Tibial nerve (tissue), 4 donors: ENCODE results near the gene SRRM2. TPM values are rescaled to one million over a fixed set of nuclear protein-coding genes. Genes with fewer than 3 reads are reported as not detected.

ENCODE experiments used
- DNase-seq, 2 donors: peaks; one replicate each; pipeline ENCODE4 v3.0.0-alpha.2; 2019; ENCODE audit warnings: low spot score in 2 of 2
- H3K27ac ChIP-seq, 4 donors: fragments of 200-600 bp; sonication (generic) in 3 of 4; one replicate each; pipeline ENCODE4 v1.5.1; 2017 to 2019; ENCODE audit warnings: mild to moderate bottlenecking in 1 of 4
- H3K27me3 ChIP-seq, 2 donors: fragments of 200-600 bp; sonication (generic) in 1 of 2; one replicate each; pipeline versions ENCODE4 v1.5.1 to v1.6.0; 2017 to 2019
- H3K36me3 ChIP-seq, 3 donors: fragments of 200-600 bp; sonication (generic); one replicate each; pipeline ENCODE4 v1.5.1; 2018 to 2019
- H3K4me1 ChIP-seq, 4 donors: fragments of 200-600 bp; sonication (generic) in 3 of 4; one replicate each; pipeline ENCODE4 v1.5.1; 2017 to 2019
- H3K4me3 ChIP-seq, 4 donors: fragments of 200-600 bp; sonication (generic) in 3 of 4; one replicate each; pipeline ENCODE4 v1.5.1; 2017 to 2019; ENCODE audit warnings: mild to moderate bottlenecking in 1 of 4, moderate library complexity in 1 of 4
- H3K9me3 ChIP-seq, 4 donors: fragments of 200-600 bp; sonication (generic) in 3 of 4; one replicate each; pipeline ENCODE4 v1.5.1; 2017 to 2019
- CTCF ChIP-seq, 5 experiments: fragments of 200-600 bp in 3 of 5; fragments of 450-650 bp in 2 of 5; sonication (generic) in 3 of 5; IDR thresholded peaks; one replicate each; pipeline ENCODE4 v1.5.1; 2016 to 2019; ENCODE audit warnings: antibody characterized with exemption in 5 of 5, mild to moderate bottlenecking in 3 of 5, moderate library complexity in 2 of 5
- EP300 ChIP-seq, 2 donors: sonication (generic); formaldehyde crosslinking; IDR thresholded peaks; one replicate each; pipeline ENCODE4 v1.6.1; 2017; ENCODE audit warnings: antibody characterized with exemption in 2 of 2, mild to moderate bottlenecking in 1 of 2
- POLR2A ChIP-seq, 2 donors: fragments of 450-650 bp; IDR thresholded peaks; one replicate each; pipeline ENCODE4 v1.6.1; 2017; ENCODE audit warnings: antibody characterized with exemption in 2 of 2, mild to moderate bottlenecking in 2 of 2, moderate library complexity in 2 of 2
- WGBS, 2 donors: methylation state at CpG; one replicate each; pipeline ENCODE4 v1.1.5; 2018; 5-methylcytosine and 5-hydroxymethylcytosine counted together
- total RNA-seq, 4 donors: library from RNA; depleted of rRNA; stranded (reverse); fragments of >200 nt; gene quantifications; one replicate each; pipeline ENCODE4 v1.1.0, GENCODE V29; 2016

SRRM2 gene
- total RNA-seq, 4 donors from 2014 or later = 843 to 1,374 (median 886) TPM

- Histone ChIP-seq H3K27ac (no peak overlapping the region), H3K36me3 (peaks cover 0 to 10% (median 0%) of the 10 kb centered on the region in 3 donors), H3K27me3 (peaks cover 0 to 28% of the 10 kb centered on the region in 2 donors), H3K4me1 (no peaks in the 10 kb centered on the region), H3K9me3 (no peaks in the 10 kb centered on the region), H3K4me3 (no peak overlapping the region)
- no peak for DNase-seq
- 64 to 67% methylated on average over 7 to 8 of the region's 8 CpGs for WGBS, 2 donors
- TF ChIP-seq CTCF (IDR thresholded peaks at IDR 0.05) = no peak
- no peak for TF ChIP-seq POLR2A (IDR thresholded peaks at IDR 0.05)
- TF ChIP-seq EP300 (IDR thresholded peaks at IDR 0.05) = no peak
These were observed 12.6 kb upstream of the SRRM2 start for GRCh38 chr16:2739625-2740430.

- 80 to 86% methylated on average over 6 of the region's 6 CpGs for WGBS, 2 donors
These were observed 12.0 kb upstream of the SRRM2 start for GRCh38 chr16:2740476-2740875.

GRCh38 chr16:2741168-2741567 lies 11.3 kb upstream of the SRRM2 start:
- DNase-seq = no peak
- 76 to 93% methylated on average over 4 of the region's 4 CpGs for WGBS, 2 donors
- TF ChIP-seq CTCF (IDR thresholded peaks at IDR 0.05) (no peak), POLR2A (IDR thresholded peaks at IDR 0.05) (no peak), EP300 (IDR thresholded peaks at IDR 0.05) (no peak)
- no peaks in the 10 kb centered on the region for H3K4me1 ChIP-seq
- no peak overlapping the region for H3K4me3 ChIP-seq
- H3K27me3 ChIP-seq = peaks cover 0 to 27% of the 10 kb centered on the region in 2 donors
- H3K27ac ChIP-seq = no peak overlapping the region
- no peaks in the 10 kb centered on the region for H3K9me3 ChIP-seq
- peaks cover 0 to 10% (median 0%) of the 10 kb centered on the region in 3 donors for H3K36me3 ChIP-seq

More at GRCh38 chr16:2740476-2740875, 12.0 kb upstream of the SRRM2 start:
- no peak for DNase-seq
- no peak overlapping the region for H3K27ac ChIP-seq
- H3K9me3 ChIP-seq = no peaks in the 10 kb centered on the region
- H3K36me3 ChIP-seq = peaks cover 0 to 10% (median 0%) of the 10 kb centered on the region in 3 donors
- no peak overlapping the region for H3K4me3 ChIP-seq
- no peak for TF ChIP-seq EP300 (IDR thresholded peaks at IDR 0.05)
- TF ChIP-seq CTCF (IDR thresholded peaks at IDR 0.05) = no peak
- TF ChIP-seq POLR2A (IDR thresholded peaks at IDR 0.05) = no peak
- H3K4me1 ChIP-seq = no peaks in the 10 kb centered on the region
- peaks cover 0 to 28% of the 10 kb centered on the region in 2 donors for H3K27me3 ChIP-seq

GRCh38 chr16:2742323-2743006 lies 10.0 kb upstream of the SRRM2 start:
- Histone ChIP-seq H3K9me3 (no peaks in the 10 kb centered on the region), H3K4me3 (no peak overlapping the region), H3K4me1 (no peaks in the 10 kb centered on the region), H3K27ac (no peak overlapping the region), H3K36me3 (peaks cover 0 to 10% (median 0%) of the 10 kb centered on the region in 3 donors), H3K27me3 (peaks cover 0 to 15% of the 10 kb centered on the region in 2 donors)
- TF ChIP-seq EP300 (IDR thresholded peaks at IDR 0.05) = no peak
- TF ChIP-seq POLR2A (IDR thresholded peaks at IDR 0.05) = no peak
- TF ChIP-seq CTCF (IDR thresholded peaks at IDR 0.05) = no peak
- WGBS, 2 donors = 93 to 94% methylated on average over 9 to 12 of the region's 12 CpGs
- DNase-seq = no peak
